ENCODE data around the gene CCDC167.
A peak's percentile ranks its signal among the peaks of the same experiment; 100 is the strongest.
"Not testable (repeated sequence)": the region's sequence is repeated elsewhere in the genome, so short reads cannot be mapped to it uniquely, and the experiment has no call there.

Gene CCDC167

GRCh38 chr6:37473364-37474095, 26.2 kb downstream of the CCDC167 start:
- DNase-seq (ENCODE audit: low spot score) = no peak

GRCh38 chr6:37467718-37468117, 32.0 kb downstream of the CCDC167 start:
- DNase-seq (ENCODE audit: low spot score) = no peak

GRCh38 chr6:37463110-37463509, 36.6 kb downstream of the CCDC167 start:
- no peak for DNase-seq (ENCODE audit: low spot score)

GRCh38 chr6:37460805-37461204, 38.9 kb downstream of the CCDC167 start:
- DNase-seq (ENCODE audit: low spot score) = no peak

- no peak for DNase-seq (ENCODE audit: low spot score)
These were observed 39.5 kb downstream of the CCDC167 start for GRCh38 chr6:37459981-37460800.

- DNase-seq (ENCODE audit: low spot score) = peak; percentile 95
These were observed 42.7 kb downstream of the CCDC167 start for GRCh38 chr6:37456816-37457560.

- peak; percentile 84 for DNase-seq (ENCODE audit: low spot score)
These were observed 43.6 kb downstream of the CCDC167 start for GRCh38 chr6:37456126-37456525.

- DNase-seq (ENCODE audit: low spot score) = peak; percentile 83
These were observed 45.1 kb downstream of the CCDC167 start for GRCh38 chr6:37454420-37455140.

- DNase-seq (ENCODE audit: low spot score) = no peak
These were observed 47.2 kb downstream of the CCDC167 start for GRCh38 chr6:37452522-37452921.

GRCh38 chr6:37451441-37452193, 48.1 kb downstream of the CCDC167 start:
- no peak for DNase-seq (ENCODE audit: low spot score)

- no peak for DNase-seq (ENCODE audit: low spot score)
These were observed 49.7 kb downstream of the CCDC167 start for GRCh38 chr6:37449984-37450383.

GRCh38 chr6:37443216-37443542, 56.5 kb downstream of the CCDC167 start:
- DNase-seq (ENCODE audit: low spot score) = not testable (repeated sequence)

GRCh38 chr6:37442416-37443215, 57.1 kb downstream of the CCDC167 start:
- DNase-seq (ENCODE audit: low spot score) = no peak

GRCh38 chr6:37441651-37442050, 58.0 kb downstream of the CCDC167 start:
- DNase-seq (ENCODE audit: low spot score) = no peak

- no peak for DNase-seq (ENCODE audit: low spot score)
These were observed 60.8 kb downstream of the CCDC167 start for GRCh38 chr6:37438930-37439329.

GRCh38 chr6:37435816-37436215, 63.9 kb downstream of the CCDC167 start:
- no peak for DNase-seq (ENCODE audit: low spot score)

- DNase-seq (ENCODE audit: low spot score) = no peak
These were observed 64.3 kb downstream of the CCDC167 start for GRCh38 chr6:37435373-37435772.

GRCh38 chr6:37433657-37434271, 65.9 kb downstream of the CCDC167 start:
- DNase-seq (ENCODE audit: low spot score) = peak; percentile 34
